Uterus (tissue), 4 donors: ENCODE measurements around the gene CBX8. TPM values are rescaled to one million over a fixed set of nuclear protein-coding genes. Genes with fewer than 3 reads are reported as not detected.

Experiments
- DNase-seq, 2 donors: peaks; one replicate each; pipeline ENCODE4 v3.0.0-alpha.2; 2019 to 2020
- H3K27ac ChIP-seq, 2 donors: fragments of 200-600 bp; sonication (generic); 1 replicate in 1 of 2; 2 replicates in 1 of 2; pipeline ENCODE4 v1.5.1; 2016 to 2018
- H3K27me3 ChIP-seq, 2 donors: fragments of 200-600 bp; sonication (generic); one replicate each; pipeline ENCODE4 v1.5.1; 2018 to 2019; ENCODE audit warnings: control low read depth in 1 of 2
- H3K36me3 ChIP-seq, 2 donors: fragments of 200-600 bp; sonication (generic); one replicate each; pipeline ENCODE4 v1.5.1; 2019; ENCODE audit warnings: control low read depth in 1 of 2
- H3K4me1 ChIP-seq, 2 donors: fragments of 200-600 bp; sonication (generic); one replicate each; pipeline ENCODE4 v1.5.1; 2018 to 2019; ENCODE audit warnings: control low read depth in 1 of 2
- H3K4me3 ChIP-seq, 2 donors: fragments of 200-600 bp; sonication (generic); 1 replicate in 1 of 2; 2 replicates in 1 of 2; pipeline ENCODE4 v1.5.1; 2018 to 2019; ENCODE audit warnings: mild to moderate bottlenecking in 1 of 2
- H3K9me3 ChIP-seq, 2 donors: fragments of 200-600 bp; sonication (generic); one replicate each; pipeline ENCODE4 v1.5.1; 2019; ENCODE audit warnings: control low read depth in 1 of 2
- CTCF ChIP-seq, 4 experiments: fragments of 200-600 bp in 2 of 4; fragments of 450-650 bp in 2 of 4; sonication (generic) in 2 of 4; IDR thresholded peaks; one replicate each; pipeline ENCODE4 v1.5.1; 2016 to 2019; ENCODE audit warnings: antibody characterized with exemption in 4 of 4, mild to moderate bottlenecking in 2 of 4, moderate library complexity in 1 of 4
- POLR2A ChIP-seq, 2 donors: fragments of 450-650 bp; IDR thresholded peaks; one replicate each; pipeline ENCODE4 v1.6.1; 2016; ENCODE audit warnings: antibody characterized with exemption in 2 of 2, mild to moderate bottlenecking in 1 of 2, moderate library complexity in 1 of 2
- intact Hi-C: fragments of 100-400 bp; cut with DNase I; formaldehyde crosslinking; loops from one replicate; pipeline ENCODE4 v1.15.1; 2023; ENCODE audit warnings: low total_unique reads
- total RNA-seq, 4 donors: library from RNA; depleted of rRNA in 3 of 4; stranded (reverse); fragments of >200 nt in 3 of 4; gene quantifications; one replicate each; pipeline versions ENCODE4 v1.1.0 to v1.2.4, GENCODE V29; 2014 to 2023
- donor health status: DM: yes; HTN: yes; CAD: no.

CBX8 gene
- total RNA-seq, 4 donors from 2014 or later: 1.8 to 10.7 (median 2.6) TPM; not detected in 1

- intact Hi-C loops: loop anchor here (5.0 kb wide), 1 partner anchor 49 kb away; no protein-coding TSS in a partner anchor
- TF ChIP-seq POLR2A (IDR thresholded peaks at IDR 0.05) (no peak), CTCF (IDR thresholded peaks at IDR 0.05) (no peak)
- H3K9me3 ChIP-seq: no peaks in the 10 kb centered on the region
- no peaks in the 10 kb centered on the region for H3K36me3 ChIP-seq
- DNase-seq: no peak
- peaks cover 7 to 18% of the 10 kb centered on the region in 2 donors for H3K4me1 ChIP-seq
- peak overlapping the region in 1 of 2 donors; percentile 15 for H3K4me3 ChIP-seq
- no peak overlapping the region for H3K27ac ChIP-seq
- H3K27me3 ChIP-seq: peaks cover 44 to 45% of the 10 kb centered on the region in 2 donors
Observed at GRCh38 chr17:79792984-79793923, 3.6 kb downstream of the CBX8 start.

- no peaks in the 10 kb centered on the region for H3K36me3 ChIP-seq
- H3K4me3 ChIP-seq: no peak overlapping the region
- H3K9me3 ChIP-seq: no peaks in the 10 kb centered on the region
- no peak for TF ChIP-seq POLR2A (IDR thresholded peaks at IDR 0.05)
- TF ChIP-seq CTCF (IDR thresholded peaks at IDR 0.05): no peak
- H3K27me3 ChIP-seq: peaks cover 39 to 42% of the 10 kb centered on the region in 2 donors
- intact Hi-C loops: loop anchor here (5.0 kb wide), 1 partner anchor 50 kb away; no protein-coding TSS in a partner anchor
- H3K4me1 ChIP-seq: peaks cover 7 to 10% of the 10 kb centered on the region in 2 donors
- DNase-seq: no peak
- H3K27ac ChIP-seq: no peak overlapping the region
Observed at GRCh38 chr17:79792341-79792871, 4.5 kb downstream of the CBX8 start.

GRCh38 chr17:79791735-79792161, 5.1 kb downstream of the CBX8 start:
- H3K4me3 ChIP-seq: no peak overlapping the region
- intact Hi-C loops: loop anchor here (5.0 kb wide), 1 partner anchor 51 kb away; no protein-coding TSS in a partner anchor
- TF ChIP-seq POLR2A (IDR thresholded peaks at IDR 0.05) (no peak), CTCF (IDR thresholded peaks at IDR 0.05) (no peak)
- no peaks in the 10 kb centered on the region for H3K36me3 ChIP-seq
- peaks cover 39 to 42% of the 10 kb centered on the region in 2 donors for H3K27me3 ChIP-seq
- DNase-seq: no peak
- no peak overlapping the region for H3K27ac ChIP-seq
- no peaks in the 10 kb centered on the region for H3K9me3 ChIP-seq
- H3K4me1 ChIP-seq: peaks cover 7 to 10% of the 10 kb centered on the region in 2 donors

GRCh38 chr17:79790805-79791734, 5.8 kb downstream of the CBX8 start:
- Histone ChIP-seq H3K27me3 (peaks cover 39 to 42% of the 10 kb centered on the region in 2 donors), H3K4me3 (no peak overlapping the region), H3K27ac (no peak overlapping the region), H3K9me3 (no peaks in the 10 kb centered on the region), H3K4me1 (peaks cover 7 to 10% of the 10 kb centered on the region in 2 donors), H3K36me3 (no peaks in the 10 kb centered on the region)
- intact Hi-C loops: loop anchor here (5.0 kb wide), 1 partner anchor 51 kb away; no protein-coding TSS in a partner anchor
- TF ChIP-seq POLR2A (IDR thresholded peaks at IDR 0.05) (no peak), CTCF (IDR thresholded peaks at IDR 0.05) (no peak)
- no peak for DNase-seq
